ENCODE results near the gene GCNT4.

GCNT4 gene

GRCh38 chr5:75047356-75047755 is 5.0 kb downstream of the GCNT4 start:
- no peaks in the 10 kb centered on the region for H3K27me3 ChIP-seq (ENCODE audit: insufficient read depth, poor library complexity, severe bottlenecking)
- no peak overlapping the region for H3K4me3 ChIP-seq (ENCODE audit: severe bottlenecking)
- no peak for TF ChIP-seq CTCF (IDR thresholded peaks at IDR 0.05; ENCODE audit: poor library complexity, severe bottlenecking)
- H3K4me1 ChIP-seq (ENCODE audit: insufficient read depth, poor library complexity, severe bottlenecking): peaks cover 17% of the 10 kb centered on the region
- peaks cover 3% of the 10 kb centered on the region; the same call in 1 of the 2 replicates for H3K36me3 ChIP-seq (ENCODE audit: low read depth)
- H3K9me3 ChIP-seq (ENCODE audit: severe bottlenecking): no peaks in the 10 kb centered on the region
- no peak for DNase-seq (ENCODE audit: low spot score)
- no peak for ATAC-seq (ENCODE audit: low read depth)
- no peak overlapping the region for H3K27ac ChIP-seq (ENCODE audit: poor library complexity, severe bottlenecking)

- peaks cover 13% of the 10 kb centered on the region for H3K4me1 ChIP-seq (ENCODE audit: insufficient read depth, poor library complexity, severe bottlenecking)
- H3K4me3 ChIP-seq (ENCODE audit: severe bottlenecking): no peak overlapping the region
- no peak for TF ChIP-seq CTCF (IDR thresholded peaks at IDR 0.05; ENCODE audit: poor library complexity, severe bottlenecking)
- H3K36me3 ChIP-seq (ENCODE audit: low read depth): peaks cover 3% of the 10 kb centered on the region; the same call in 1 of the 2 replicates
- no peaks in the 10 kb centered on the region for H3K27me3 ChIP-seq (ENCODE audit: insufficient read depth, poor library complexity, severe bottlenecking)
- peak overlapping the region; percentile 21 for H3K27ac ChIP-seq (ENCODE audit: poor library complexity, severe bottlenecking)
- H3K9me3 ChIP-seq (ENCODE audit: severe bottlenecking): no peaks in the 10 kb centered on the region
- DNase-seq (ENCODE audit: low spot score) (no peak), ATAC-seq (ENCODE audit: low read depth) (peak; percentile 22; the same call in 1 of the 3 replicates)
Measured at GRCh38 chr5:75046366-75047142, 5.8 kb downstream of the GCNT4 start.

- TF ChIP-seq CTCF (IDR thresholded peaks at IDR 0.05; ENCODE audit: poor library complexity, severe bottlenecking): no peak
- peaks cover 3% of the 10 kb centered on the region; the same call in 1 of the 2 replicates for H3K36me3 ChIP-seq (ENCODE audit: low read depth)
- no peak overlapping the region for H3K4me3 ChIP-seq (ENCODE audit: severe bottlenecking)
- no peaks in the 10 kb centered on the region for H3K27me3 ChIP-seq (ENCODE audit: insufficient read depth, poor library complexity, severe bottlenecking)
- H3K9me3 ChIP-seq (ENCODE audit: severe bottlenecking): no peaks in the 10 kb centered on the region
- DNase-seq (ENCODE audit: low spot score) (no peak), ATAC-seq (ENCODE audit: low read depth) (no peak)
- H3K4me1 ChIP-seq (ENCODE audit: insufficient read depth, poor library complexity, severe bottlenecking): peaks cover 13% of the 10 kb centered on the region
- H3K27ac ChIP-seq (ENCODE audit: poor library complexity, severe bottlenecking): no peak overlapping the region
Measured at GRCh38 chr5:75045071-75045470, 7.3 kb downstream of the GCNT4 start.

- H3K36me3 ChIP-seq (ENCODE audit: low read depth): peaks cover 3% of the 10 kb centered on the region; the same call in 1 of the 2 replicates
- DNase-seq (ENCODE audit: low spot score) (no peak), ATAC-seq (ENCODE audit: low read depth) (no peak)
- TF ChIP-seq CTCF (IDR thresholded peaks at IDR 0.05; ENCODE audit: poor library complexity, severe bottlenecking): no peak
- no peak overlapping the region for H3K4me3 ChIP-seq (ENCODE audit: severe bottlenecking)
- H3K4me1 ChIP-seq (ENCODE audit: insufficient read depth, poor library complexity, severe bottlenecking): peaks cover 13% of the 10 kb centered on the region
- H3K27ac ChIP-seq (ENCODE audit: poor library complexity, severe bottlenecking): no peak overlapping the region
- no peaks in the 10 kb centered on the region for H3K27me3 ChIP-seq (ENCODE audit: insufficient read depth, poor library complexity, severe bottlenecking)
- H3K9me3 ChIP-seq (ENCODE audit: severe bottlenecking): no peaks in the 10 kb centered on the region
Measured at GRCh38 chr5:75044406-75044805, 8.0 kb downstream of the GCNT4 start.
